Activated CD4-positive, alpha-beta memory T cell treated with anti-CD3 and anti-CD28 coated beads, Interleukin-2, amount 10 ng/mL, durations not matched to agents 7 days and 5 days (primary cell): Measurements from ENCODE around the gene CEACAM18. TPM values are rescaled to one million over a fixed set of nuclear protein-coding genes. Genes with fewer than 3 reads are reported as not detected.

Source experiments
- CTCF ChIA-PET: fragments of 350-600 bp; sonication (Branson Sonifier 250); formaldehyde crosslinking; loops from one replicate; lab custom pipeline; 2021; ENCODE audit warnings: antibody characterized with exemption, inconsistent platforms; lab: Charles Lee
- POLR2A ChIA-PET: fragments of 350-600 bp; sonication (Branson Sonifier 250); formaldehyde crosslinking; loops from one replicate; lab custom pipeline; 2021; ENCODE audit warnings: antibody characterized with exemption; lab: Charles Lee
- DNase-seq: peaks from one replicate; pipeline ENCODE4 v3.0.0-alpha.2; 2020
- H3K27ac Mint-ChIP-seq: one replicate; pipeline ENCODE4 v1.8.0; 2021; ENCODE audit warnings: mild to moderate bottlenecking, mixed read lengths
- H3K27me3 Mint-ChIP-seq: one replicate; pipeline ENCODE4 v1.8.0; 2021; ENCODE audit warnings: mixed read lengths
- H3K36me3 Mint-ChIP-seq: one replicate; pipeline ENCODE4 v1.8.0; 2021; ENCODE audit warnings: low read depth, mixed read lengths
- H3K4me1 Mint-ChIP-seq: one replicate; pipeline ENCODE4 v1.8.0; 2021; ENCODE audit warnings: mixed read lengths
- H3K4me3 Mint-ChIP-seq: one replicate; pipeline ENCODE4 v1.8.0; 2021; ENCODE audit warnings: mild to moderate bottlenecking, mixed read lengths
- H3K9me3 Mint-ChIP-seq: one replicate; pipeline ENCODE4 v1.8.0; 2021; ENCODE audit warnings: mixed read lengths
- total RNA-seq, 2 experiments: library from RNA; stranded (reverse); gene quantifications; one replicate each; pipeline ENCODE4 v1.2.3, GENCODE V29; 2021

The CEACAM18 gene
- total RNA-seq, 2 experiments from 2014 or later = not detected

DNA sequence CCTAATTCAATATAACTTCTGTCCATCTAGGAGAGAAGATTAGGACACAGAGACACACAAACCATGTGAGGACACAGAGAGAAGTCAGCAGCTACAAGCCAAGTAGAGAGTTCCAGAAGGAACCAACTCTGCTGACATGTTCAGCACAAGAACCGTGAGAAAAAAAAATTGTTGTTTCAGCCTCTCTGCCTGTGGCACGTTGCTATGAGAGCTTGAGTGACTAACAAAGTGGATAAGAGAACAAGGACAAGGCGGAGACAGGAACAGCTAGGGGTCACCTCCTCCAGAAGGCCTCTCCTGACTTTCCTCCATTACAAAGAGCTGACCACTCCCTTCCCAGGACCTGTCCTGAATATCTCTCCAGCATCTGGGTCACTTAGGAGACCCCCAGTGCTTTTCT lies 28.9 kb downstream of the CEACAM18 start:
- Mint-ChIP-seq H3K36me3 (no peaks in the 10 kb centered on the region), H3K27ac (no peak overlapping the region), H3K9me3 (peaks cover 6% of the 10 kb centered on the region), H3K27me3 (peaks cover 5% of the 10 kb centered on the region), H3K4me1 (peaks cover 15% of the 10 kb centered on the region), H3K4me3 (no peak overlapping the region)
- no peak for DNase-seq
- ChIA-PET CTCF (no interaction called here), POLR2A (no interaction called here)

GRCh38 chr19:51507640-51508058 lies 29.3 kb downstream of the CEACAM18 start:
- Mint-ChIP-seq H3K4me3 (no peak overlapping the region), H3K36me3 (no peaks in the 10 kb centered on the region), H3K9me3 (peaks cover 6% of the 10 kb centered on the region), H3K27me3 (peaks cover 9% of the 10 kb centered on the region), H3K4me1 (peaks cover 14% of the 10 kb centered on the region), H3K27ac (no peak overlapping the region)
- POLR2A ChIA-PET = no interaction called here
- no peak for DNase-seq
- CTCF ChIA-PET = no interaction called here

DNA sequence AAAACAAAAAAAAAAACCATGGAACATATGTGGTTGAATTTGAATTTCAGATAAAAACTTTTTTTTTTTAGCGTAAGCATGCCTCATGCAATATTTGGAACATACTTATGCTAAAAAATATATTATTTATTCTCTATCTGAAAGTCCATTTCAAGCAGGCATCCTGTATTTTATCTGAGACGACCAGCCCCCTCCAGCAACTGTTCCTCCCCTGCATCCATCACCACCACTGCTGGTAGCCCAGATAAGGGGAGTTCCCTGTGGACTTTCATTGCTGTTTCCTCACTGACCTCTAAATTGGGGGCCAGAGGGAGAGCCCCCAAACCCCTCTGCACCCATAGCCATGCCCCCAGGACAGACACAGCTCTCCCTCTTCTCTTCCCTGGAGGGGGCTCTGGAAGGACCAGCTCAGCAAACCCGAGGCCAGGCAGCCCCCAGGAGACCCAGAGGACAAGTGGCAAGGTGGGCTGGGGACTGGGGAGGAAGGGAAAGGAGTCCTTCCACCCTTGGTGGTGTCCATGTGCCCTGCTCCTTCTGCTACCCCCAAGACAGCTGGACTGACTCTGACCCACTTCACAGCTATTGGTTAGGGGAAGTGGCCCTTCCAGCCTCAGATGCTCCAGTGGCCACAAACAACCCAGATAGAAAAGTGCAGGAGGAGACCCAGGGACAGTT lies 29.9 kb downstream of the CEACAM18 start:
- CTCF ChIA-PET = no interaction called here
- POLR2A ChIA-PET = no interaction called here
- no peak overlapping the region for H3K27ac Mint-ChIP-seq

DNA sequence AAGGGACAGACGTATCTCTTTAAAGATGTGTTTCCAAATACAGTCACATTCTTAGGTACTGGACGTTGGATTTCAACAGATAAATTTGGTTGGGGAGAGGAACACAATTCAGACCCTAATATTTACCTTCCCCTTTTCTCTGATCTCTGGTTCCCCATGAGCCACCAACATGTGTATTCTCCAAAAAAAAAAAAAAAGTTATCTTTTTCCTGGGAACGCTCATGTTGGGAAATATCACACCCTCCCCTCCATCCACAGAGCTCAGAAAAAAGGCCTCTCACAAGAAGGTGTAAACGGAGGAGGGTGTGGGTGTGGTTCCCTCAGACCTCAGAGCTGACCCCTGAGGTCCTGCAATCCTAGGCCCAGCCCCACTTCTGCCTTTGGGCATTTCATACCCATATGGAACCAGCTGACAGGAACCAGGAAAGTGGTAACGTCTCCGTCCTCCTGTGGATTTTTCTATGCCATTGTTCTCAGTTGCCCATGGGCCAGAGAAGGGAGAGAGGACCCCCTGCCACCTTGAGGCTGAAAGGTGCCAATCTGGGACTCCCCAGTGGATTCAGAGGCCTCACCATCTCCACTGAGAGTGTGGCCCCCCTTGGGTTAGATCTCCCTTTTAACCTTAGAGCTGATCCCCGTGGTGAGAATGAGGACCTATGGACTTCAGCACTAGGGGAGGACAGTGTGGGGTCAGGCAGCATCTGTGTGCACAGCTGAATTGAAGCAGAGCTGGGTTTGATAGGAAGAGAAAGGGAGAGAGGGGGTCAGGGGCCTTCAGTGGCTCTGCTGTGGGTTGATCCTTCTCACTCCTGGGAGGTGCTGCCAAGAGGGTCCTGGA lies 31.7 kb downstream of the CEACAM18 start:
- CTCF ChIA-PET = interaction anchor here (1.1 kb wide), 1 partner anchor 38 kb away, joined by 7 read pairs; no protein-coding TSS in a partner anchor
- Mint-ChIP-seq H3K27me3 (peaks cover 20% of the 10 kb centered on the region), H3K27ac (no peak overlapping the region), H3K4me1 (peaks cover 7% of the 10 kb centered on the region), H3K9me3 (no peaks in the 10 kb centered on the region), H3K36me3 (no peaks in the 10 kb centered on the region), H3K4me3 (no peak overlapping the region)
- POLR2A ChIA-PET = no interaction called here
- DNase-seq = no peak

More for the DNA sequence above, 29.9 kb downstream of the CEACAM18 start:
- no peak for DNase-seq
- peaks cover 13% of the 10 kb centered on the region for H3K27me3 Mint-ChIP-seq
- no peak overlapping the region for H3K4me3 Mint-ChIP-seq
- peaks cover 2% of the 10 kb centered on the region for H3K9me3 Mint-ChIP-seq
- peaks cover 9% of the 10 kb centered on the region for H3K4me1 Mint-ChIP-seq
- no peaks in the 10 kb centered on the region for H3K36me3 Mint-ChIP-seq

DNA sequence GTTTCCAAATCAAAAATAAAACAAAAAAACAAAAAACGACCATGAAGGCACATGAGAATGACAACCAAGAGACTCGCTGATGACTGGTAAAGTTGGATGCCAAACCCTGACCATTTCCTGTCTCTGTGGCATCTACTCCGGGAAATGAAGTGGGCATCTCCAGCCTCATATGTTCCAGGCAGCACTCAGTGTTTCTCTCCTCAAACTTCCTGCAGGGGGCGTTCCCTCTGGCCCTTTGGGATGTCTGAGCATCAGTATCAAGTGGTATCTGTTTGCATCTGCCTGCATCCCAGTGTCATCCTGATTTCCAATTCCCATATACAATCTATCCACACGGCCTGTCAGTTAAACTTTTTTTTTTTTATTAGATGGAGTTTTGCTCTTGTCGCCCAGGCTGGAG lies 33.0 kb downstream of the CEACAM18 start:
- H3K36me3 Mint-ChIP-seq = no peaks in the 10 kb centered on the region
- peaks cover 7% of the 10 kb centered on the region for H3K4me1 Mint-ChIP-seq
- H3K27ac Mint-ChIP-seq = no peak overlapping the region
- peaks cover 20% of the 10 kb centered on the region for H3K27me3 Mint-ChIP-seq
- ChIA-PET POLR2A (no interaction called here), CTCF (interaction anchor here (0.7 to 7.3 kb wide), 3 partner anchors 37 to 51 kb away, joined by 3 to 49 read pairs (median 3); no protein-coding TSS in a partner anchor)
- H3K4me3 Mint-ChIP-seq = no peak overlapping the region
- DNase-seq = no peak
- no peaks in the 10 kb centered on the region for H3K9me3 Mint-ChIP-seq

DNA sequence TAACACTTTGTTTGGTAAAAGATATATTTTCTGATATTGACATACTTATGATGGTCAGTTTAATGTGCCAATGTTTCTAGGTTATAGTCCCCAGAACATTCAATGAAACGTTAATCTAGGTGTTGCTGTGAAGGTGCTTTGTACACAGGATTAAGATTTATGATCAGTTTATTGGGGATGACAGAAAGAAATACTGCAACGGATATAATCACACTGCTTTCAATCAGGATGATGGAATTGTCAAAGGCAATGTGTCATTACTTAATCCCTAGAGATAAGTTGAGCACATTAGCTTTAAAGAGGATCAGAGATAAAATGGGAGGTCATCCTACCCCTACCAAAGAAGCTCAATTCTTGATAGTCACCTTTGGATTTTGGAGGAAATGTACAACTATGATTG lies 35.6 kb downstream of the CEACAM18 start:
- ChIA-PET POLR2A (interaction anchor here (1.0 kb wide), 1 partner anchor 9 kb away, joined by 3 read pairs; no protein-coding TSS in a partner anchor), CTCF (interaction anchor here (1.0 to 7.3 kb wide), 4 partner anchors 16 to 136 kb away, joined by 3 to 49 read pairs (median 3); no protein-coding TSS in a partner anchor)
- Mint-ChIP-seq H3K27ac (no peak overlapping the region), H3K9me3 (no peaks in the 10 kb centered on the region), H3K4me3 (no peak overlapping the region), H3K4me1 (peaks cover 7% of the 10 kb centered on the region), H3K27me3 (peaks cover 27% of the 10 kb centered on the region), H3K36me3 (no peaks in the 10 kb centered on the region)
- no peak for DNase-seq

GRCh38 chr19:51514866-51515481 lies 36.6 kb downstream of the CEACAM18 start:
- H3K36me3 Mint-ChIP-seq = no peaks in the 10 kb centered on the region
- POLR2A ChIA-PET = no interaction called here
- no peak overlapping the region for H3K4me3 Mint-ChIP-seq
- no peak overlapping the region for H3K27ac Mint-ChIP-seq
- CTCF ChIA-PET = interaction anchor here (0.8 to 7.3 kb wide), 15 partner anchors 10 to 179 kb away, joined by 3 to 49 read pairs (median 4); partner anchors contain the start of gene SIGLEC10
- peaks cover 29% of the 10 kb centered on the region for H3K27me3 Mint-ChIP-seq
- no peak for DNase-seq
- peaks cover 7% of the 10 kb centered on the region for H3K4me1 Mint-ChIP-seq
- no peaks in the 10 kb centered on the region for H3K9me3 Mint-ChIP-seq

DNA sequence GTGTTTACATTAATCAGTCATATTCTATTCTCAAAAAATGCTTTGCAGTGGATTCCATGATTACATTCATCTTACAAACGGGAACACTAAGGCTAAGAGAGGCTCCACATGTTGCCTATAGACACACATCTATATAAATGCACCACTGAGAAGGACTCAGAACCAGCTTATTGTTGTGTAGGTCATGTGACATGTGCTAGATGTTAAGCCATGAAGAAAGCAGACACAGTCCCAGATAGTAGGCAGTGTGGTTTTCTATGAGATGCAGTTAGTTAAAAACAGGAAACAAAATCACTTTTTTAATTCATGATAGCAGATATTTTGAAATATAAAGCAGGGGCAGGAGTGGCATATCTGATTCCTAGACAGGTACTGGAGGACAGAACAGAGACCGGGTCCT lies 42.4 kb downstream of the CEACAM18 start:
- Mint-ChIP-seq H3K4me3 (no peak overlapping the region), H3K27me3 (peaks cover 30% of the 10 kb centered on the region), H3K36me3 (no peaks in the 10 kb centered on the region), H3K27ac (no peak overlapping the region), H3K9me3 (no peaks in the 10 kb centered on the region), H3K4me1 (no peaks in the 10 kb centered on the region)
- ChIA-PET POLR2A (no interaction called here), CTCF (no interaction called here)
- DNase-seq = no peak

DNA sequence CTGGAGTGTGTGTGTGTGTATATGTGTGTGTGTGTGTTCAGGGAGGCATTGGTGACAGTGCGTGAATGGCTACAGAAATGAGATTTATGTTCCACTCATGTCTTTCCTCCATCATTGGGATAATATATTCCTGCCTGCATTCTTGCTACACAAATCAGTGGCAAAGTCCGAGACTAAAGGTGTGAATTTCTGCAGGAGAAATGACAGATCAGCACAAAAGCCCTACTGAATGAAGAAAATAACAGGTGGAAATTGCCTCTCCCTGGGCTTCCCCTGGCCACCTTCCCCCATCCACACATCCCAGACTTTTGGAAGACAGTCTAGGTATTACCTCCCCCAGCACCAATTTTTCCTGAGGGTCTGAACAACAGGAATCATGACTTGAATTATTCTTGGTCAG lies 43.0 kb downstream of the CEACAM18 start:
- H3K27ac Mint-ChIP-seq = no peak overlapping the region
- DNase-seq = no peak
- H3K27me3 Mint-ChIP-seq = peaks cover 32% of the 10 kb centered on the region
- POLR2A ChIA-PET = no interaction called here
- no peaks in the 10 kb centered on the region for H3K9me3 Mint-ChIP-seq
- no peak overlapping the region for H3K4me3 Mint-ChIP-seq
- CTCF ChIA-PET = no interaction called here
- no peaks in the 10 kb centered on the region for H3K36me3 Mint-ChIP-seq
- no peaks in the 10 kb centered on the region for H3K4me1 Mint-ChIP-seq

- H3K9me3 Mint-ChIP-seq = no peaks in the 10 kb centered on the region
- peaks cover 36% of the 10 kb centered on the region for H3K27me3 Mint-ChIP-seq
- POLR2A ChIA-PET = no interaction called here
- no peaks in the 10 kb centered on the region for H3K36me3 Mint-ChIP-seq
- H3K4me1 Mint-ChIP-seq = no peaks in the 10 kb centered on the region
- H3K27ac Mint-ChIP-seq = no peak overlapping the region
- DNase-seq = no peak
- CTCF ChIA-PET = no interaction called here
- no peak overlapping the region for H3K4me3 Mint-ChIP-seq
Measured at GRCh38 chr19:51521781-51522180, 43.4 kb downstream of the CEACAM18 start.

DNA sequence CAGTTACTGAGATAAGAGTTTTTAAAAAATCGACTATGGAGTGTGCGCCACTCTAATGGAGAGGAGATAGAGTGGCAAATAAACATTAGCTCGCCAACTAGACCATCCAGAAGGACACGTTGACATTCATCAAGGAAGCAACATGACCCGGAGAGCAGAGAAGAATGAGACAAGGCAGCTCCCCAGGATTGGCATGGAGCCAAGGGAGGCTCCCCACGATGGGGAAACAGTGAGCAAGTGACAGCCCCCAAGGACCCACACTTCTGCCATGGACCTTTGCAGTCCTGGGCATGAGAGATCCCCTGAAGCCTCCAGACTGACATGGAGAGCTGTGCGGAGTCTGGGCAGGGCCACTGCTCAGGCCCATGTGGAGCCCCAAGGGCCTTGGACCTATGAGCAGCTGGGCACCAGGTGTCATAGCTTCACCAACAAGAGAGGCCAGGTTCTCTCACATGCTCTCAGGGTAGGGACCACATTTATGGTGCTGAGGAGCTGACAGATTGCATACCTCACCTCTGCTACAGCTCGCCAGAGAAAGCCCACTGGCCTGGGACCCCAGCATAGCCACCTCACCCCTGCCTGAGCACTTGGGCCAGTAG lies 46.4 kb downstream of the CEACAM18 start:
- no peak overlapping the region for H3K4me3 Mint-ChIP-seq
- H3K9me3 Mint-ChIP-seq = no peaks in the 10 kb centered on the region
- POLR2A ChIA-PET = no interaction called here
- no peaks in the 10 kb centered on the region for H3K4me1 Mint-ChIP-seq
- no peak for DNase-seq
- peaks cover 39% of the 10 kb centered on the region for H3K27me3 Mint-ChIP-seq
- no peak overlapping the region for H3K27ac Mint-ChIP-seq
- CTCF ChIA-PET = interaction anchor here (1.7 kb wide), 1 partner anchor 10 kb away, joined by 4 read pairs; no protein-coding TSS in a partner anchor
- no peaks in the 10 kb centered on the region for H3K36me3 Mint-ChIP-seq

DNA sequence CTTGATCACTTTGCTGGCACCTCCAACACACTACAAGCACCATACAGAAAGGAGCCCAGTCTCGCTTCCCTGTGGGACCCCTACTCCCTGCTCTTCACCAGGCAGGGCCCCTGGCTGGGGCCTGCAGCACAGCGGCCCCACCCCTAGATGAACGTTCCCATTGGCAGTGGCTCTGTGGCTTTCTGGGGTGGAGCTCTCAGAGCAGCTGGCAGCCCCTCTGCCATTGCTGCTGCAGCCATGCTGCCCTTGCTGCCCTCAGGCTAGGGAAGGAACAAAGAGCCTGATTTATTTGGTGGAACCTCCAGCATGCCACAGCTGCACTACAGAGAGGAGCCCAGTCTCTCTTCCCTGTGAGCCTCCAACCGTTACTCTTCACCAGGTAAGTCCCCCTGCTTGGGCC lies 47.3 kb downstream of the CEACAM18 start:
- H3K36me3 Mint-ChIP-seq = no peaks in the 10 kb centered on the region
- H3K27ac Mint-ChIP-seq = no peak overlapping the region
- ChIA-PET POLR2A (no interaction called here), CTCF (no interaction called here)
- H3K27me3 Mint-ChIP-seq = peaks cover 40% of the 10 kb centered on the region
- no peaks in the 10 kb centered on the region for H3K9me3 Mint-ChIP-seq
- no peaks in the 10 kb centered on the region for H3K4me1 Mint-ChIP-seq
- no peak overlapping the region for H3K4me3 Mint-ChIP-seq
- DNase-seq = no peak
